Lung (tissue), 12 donors: Measurements from ENCODE around the gene STAG1. TPM values are rescaled to one million over a fixed set of nuclear protein-coding genes. Genes with fewer than 3 reads are reported as not detected.

Experiments used
- ATAC-seq: fragments of 200-7000 bp; cut with Tn5 transposase; one replicate; pipeline ENCODE4 v1.9.1; 2020; ENCODE audit warnings: moderate number of reproducible peaks; ENCODE audit not compliant: insufficient read depth, low FRiP score
- DNase-seq, 3 donors: peaks; one replicate each; pipeline ENCODE4 v3.0.0-alpha.2; 2013 to 2017
- H3K27ac ChIP-seq, 2 donors: one replicate each; pipeline ENCODE4 v1.5.1; 2013; ENCODE audit warnings: mild to moderate bottlenecking in 2 of 2, moderate library complexity in 2 of 2, control low read depth in 1 of 2, inconsistent platforms in 1 of 2, low read depth in 1 of 2, low read length in 1 of 2
- H3K27me3 ChIP-seq, 3 donors: one replicate each; pipeline ENCODE4 v1.5.1; 2013; ENCODE audit warnings: low read length in 2 of 3; ENCODE audit not compliant: control insufficient read depth in 3 of 3, insufficient read depth in 3 of 3
- H3K36me3 ChIP-seq, 4 donors: one replicate each; pipeline ENCODE4 v1.5.1; 2013; ENCODE audit warnings: low read length in 4 of 4, mild to moderate bottlenecking in 1 of 4, moderate library complexity in 1 of 4; ENCODE audit not compliant: control insufficient read depth in 4 of 4, insufficient read depth in 4 of 4
- H3K4me1 ChIP-seq, 5 donors: one replicate each; pipeline ENCODE4 v1.5.1; 2013; ENCODE audit warnings: low read length in 5 of 5, mild to moderate bottlenecking in 2 of 5, moderate library complexity in 1 of 5; ENCODE audit not compliant: control insufficient read depth in 5 of 5, insufficient read depth in 5 of 5
- H3K4me3 ChIP-seq: one replicate; pipeline ENCODE4 v1.5.1; 2013; ENCODE audit warnings: mild to moderate bottlenecking, control low read depth, moderate library complexity
- H3K9ac ChIP-seq, 2 donors: one replicate each; pipeline ENCODE4 v1.5.1; 2013; ENCODE audit warnings: low read length in 2 of 2, control low read depth in 1 of 2; ENCODE audit not compliant: insufficient read depth in 1 of 2
- H3K9me3 ChIP-seq, 4 donors: one replicate each; pipeline ENCODE4 v1.5.1; 2013; ENCODE audit warnings: low read length in 3 of 4, mild to moderate bottlenecking in 1 of 4, moderate library complexity in 1 of 4; ENCODE audit not compliant: control insufficient read depth in 4 of 4, insufficient read depth in 3 of 4
- WGBS, 2 donors: extraction: QIAGEN DNeasy Blood & Tissue Kit; methylation state at CpG; one replicate each; pipeline ENCODE4 v1.1.7; 2013; 5-methylcytosine and 5-hydroxymethylcytosine counted together
- polyA plus RNA-seq, 2 donors: library from polyadenylated mRNA; stranded (reverse); fragments of 200-250 nt; gene quantifications; one replicate each; pipeline ENCODE4 v1.2.1, GENCODE V29; 2013
- total RNA-seq, 2 donors: library from RNA; depleted of rRNA in 1 of 2; stranded (reverse); fragments of >200 nt in 1 of 2; gene quantifications; one replicate each; pipeline ENCODE4 v1.2.1, GENCODE V29; 2014 to 2021
- TF ChIP-seq, protein P1 (sequence below): IDR thresholded peaks from 2 replicates; pipeline ENCODE4 v1.5.1; 2012; ENCODE audit warnings: mild to moderate bottlenecking; ENCODE audit errors: control extremely low read depth, extremely low read depth
- donor health status: control.
- donor health status: control.
- donor health status: Bipolar disorder and iron deficiency.
- donor health status: healthy.
- donor health status: DM: yes; HTN: yes; CAD: no.

Gene STAG1
- total and polyA plus RNA-seq, 4 donors, result 8.1 to 90.0 (median 20.5) TPM

DNA sequence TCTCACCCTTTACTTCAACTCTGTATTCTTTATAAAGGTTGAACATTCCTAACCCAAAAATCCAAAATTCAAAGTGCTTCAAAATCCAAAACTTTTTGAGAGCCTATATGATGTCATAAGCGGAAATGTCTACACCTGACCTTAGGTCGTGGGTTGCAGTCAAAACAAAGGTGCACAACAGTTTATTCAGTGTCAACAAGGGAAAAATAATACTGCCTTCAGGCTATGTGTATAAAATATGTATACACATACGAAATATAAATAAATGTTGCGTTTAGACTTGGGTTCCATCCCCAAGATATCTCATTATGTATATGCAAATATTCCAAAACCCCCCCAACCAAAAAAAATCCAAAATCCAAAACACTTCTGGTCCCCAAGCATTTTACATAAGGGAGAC lies 90.9 kb downstream of the STAG1 start:
- TF ChIP-seq, protein P1, sequence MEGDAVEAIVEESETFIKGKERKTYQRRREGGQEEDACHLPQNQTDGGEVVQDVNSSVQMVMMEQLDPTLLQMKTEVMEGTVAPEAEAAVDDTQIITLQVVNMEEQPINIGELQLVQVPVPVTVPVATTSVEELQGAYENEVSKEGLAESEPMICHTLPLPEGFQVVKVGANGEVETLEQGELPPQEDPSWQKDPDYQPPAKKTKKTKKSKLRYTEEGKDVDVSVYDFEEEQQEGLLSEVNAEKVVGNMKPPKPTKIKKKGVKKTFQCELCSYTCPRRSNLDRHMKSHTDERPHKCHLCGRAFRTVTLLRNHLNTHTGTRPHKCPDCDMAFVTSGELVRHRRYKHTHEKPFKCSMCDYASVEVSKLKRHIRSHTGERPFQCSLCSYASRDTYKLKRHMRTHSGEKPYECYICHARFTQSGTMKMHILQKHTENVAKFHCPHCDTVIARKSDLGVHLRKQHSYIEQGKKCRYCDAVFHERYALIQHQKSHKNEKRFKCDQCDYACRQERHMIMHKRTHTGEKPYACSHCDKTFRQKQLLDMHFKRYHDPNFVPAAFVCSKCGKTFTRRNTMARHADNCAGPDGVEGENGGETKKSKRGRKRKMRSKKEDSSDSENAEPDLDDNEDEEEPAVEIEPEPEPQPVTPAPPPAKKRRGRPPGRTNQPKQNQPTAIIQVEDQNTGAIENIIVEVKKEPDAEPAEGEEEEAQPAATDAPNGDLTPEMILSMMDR, result no peak
- ATAC-seq, result no peak
- no peaks in the 10 kb centered on the region for H3K9me3 ChIP-seq
- peaks cover 0 to 7% (median 6%) of the 10 kb centered on the region in 5 donors for H3K4me1 ChIP-seq
- H3K9ac ChIP-seq, result no peak overlapping the region
- H3K4me3 ChIP-seq, result no peak overlapping the region
- no peaks in the 10 kb centered on the region for H3K27me3 ChIP-seq
- H3K36me3 ChIP-seq, result no peaks in the 10 kb centered on the region
- WGBS, 2 donors, result 90 to 91% methylated on average over 4 of the region's 4 CpGs
- no peak overlapping the region for H3K27ac ChIP-seq
- no peak for DNase-seq

DNA sequence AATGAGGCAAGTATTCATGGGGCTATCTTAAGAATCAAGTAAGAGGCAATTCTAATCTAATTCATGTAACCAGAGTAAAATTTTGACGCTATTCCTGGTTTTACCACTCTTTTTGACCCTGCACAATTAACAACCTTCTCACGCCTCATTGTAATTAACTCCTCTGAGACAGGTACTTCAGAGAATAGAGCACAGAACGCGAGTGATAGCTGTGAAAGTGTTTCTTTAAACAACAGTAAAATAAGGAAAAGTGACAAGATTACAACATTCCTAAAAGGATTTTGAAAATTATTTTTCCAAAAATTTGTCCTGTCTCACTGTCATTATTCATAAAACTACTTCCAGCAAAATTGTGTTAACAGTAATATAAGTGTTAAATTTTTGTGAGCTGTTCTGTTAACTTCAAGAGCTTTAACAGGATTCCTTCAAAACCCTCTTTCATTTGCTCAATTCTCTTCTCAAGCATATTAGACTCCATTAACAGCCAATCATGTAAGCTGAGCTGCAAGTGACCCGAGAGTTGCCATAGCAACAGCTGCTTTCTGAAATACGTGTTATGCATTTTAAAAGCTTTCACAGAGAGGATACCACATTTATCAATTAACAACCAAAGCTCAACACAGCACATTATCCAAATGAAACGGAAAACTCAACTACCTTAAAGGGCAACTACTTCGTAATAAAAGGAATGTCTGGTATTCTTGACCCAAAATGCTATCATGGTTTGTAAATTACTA lies 93.1 kb downstream of the STAG1 start:
- Histone ChIP-seq H3K4me1 (peaks cover 0 to 6% (median 6%) of the 10 kb centered on the region in 5 donors), H3K9me3 (peaks cover 0 to 7% (median 1%) of the 10 kb centered on the region in 4 donors), H3K4me3 (no peak overlapping the region), H3K36me3 (no peaks in the 10 kb centered on the region), H3K27ac (no peak overlapping the region), H3K9ac (no peak overlapping the region), H3K27me3 (no peaks in the 10 kb centered on the region)
- TF ChIP-seq, protein P1, result no peak
- WGBS, 2 donors, result 57 to 79% methylated on average over 8 of the region's 8 CpGs
- DNase-seq, result peak; percentile 71 to 89 (median 88)
- ATAC-seq, result no peak

DNA sequence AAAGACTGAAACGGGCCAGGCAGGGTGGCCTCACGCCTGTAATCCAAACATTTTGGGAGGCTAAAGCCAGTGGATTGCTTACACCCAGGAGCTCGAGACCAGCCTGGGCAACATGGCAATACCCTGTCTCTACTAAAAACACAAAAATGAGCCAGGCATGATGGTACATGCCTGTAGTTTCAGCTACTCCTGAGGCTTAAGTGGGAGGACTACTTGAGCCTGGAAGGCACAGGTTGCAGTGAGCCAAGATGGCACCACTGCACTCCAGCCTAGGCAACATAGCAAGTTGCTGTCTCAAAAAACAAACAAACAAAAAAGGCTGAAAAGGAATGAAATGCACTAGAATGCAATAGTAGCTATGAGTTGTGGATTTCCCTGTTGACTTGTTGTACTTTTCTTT lies 94.7 kb downstream of the STAG1 start:
- no peak for ATAC-seq
- H3K9me3 ChIP-seq, result peaks cover 0 to 15% (median 3%) of the 10 kb centered on the region in 4 donors
- TF ChIP-seq, protein P1, result no peak
- H3K9ac ChIP-seq, result no peak overlapping the region
- peaks cover 0 to 4% (median 0%) of the 10 kb centered on the region in 4 donors for H3K36me3 ChIP-seq
- no peak for DNase-seq
- peaks cover 0 to 6% (median 0%) of the 10 kb centered on the region in 5 donors for H3K4me1 ChIP-seq
- H3K4me3 ChIP-seq, result no peak overlapping the region
- WGBS, 2 donors, result 89 to 95% methylated on average over 3 of the region's 3 CpGs
- H3K27me3 ChIP-seq, result no peaks in the 10 kb centered on the region
- H3K27ac ChIP-seq, result peak overlapping the region in 1 of 2 donors; percentile 40
